ENCODE results near the gene HIF1A. TPM values are rescaled to one million over a fixed set of nuclear protein-coding genes. Genes with fewer than 3 reads are reported as not detected.
A peak's percentile ranks its signal among the peaks of the same experiment; 100 is the strongest.

The HIF1A gene
- total and polyA plus RNA-seq, 4 donors, result 28.9 to 291 (median 191) TPM

DNA sequence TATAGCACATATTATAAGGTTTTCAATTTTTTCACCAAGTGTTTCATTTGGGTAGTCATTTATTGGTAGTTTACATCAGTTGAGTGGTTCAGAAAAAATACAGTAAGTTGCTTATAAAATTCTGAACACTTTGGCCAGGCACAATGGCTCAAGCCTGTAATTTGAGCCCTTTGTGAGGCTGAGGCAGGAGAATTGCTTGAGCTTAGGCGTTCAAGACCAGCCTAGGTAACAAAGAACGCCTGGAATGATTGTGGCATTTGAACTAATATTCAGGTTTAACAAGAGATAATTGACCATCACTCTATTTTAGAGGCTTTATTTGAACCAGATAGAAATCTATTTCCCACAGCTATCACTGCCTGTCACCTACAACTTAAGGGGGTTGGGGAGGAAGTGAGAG lies 22.7 kb downstream of the HIF1A start:
- Histone ChIP-seq H3K9ac (ENCODE audit: insufficient read depth in 1 of 2, low read length in 2 of 2) (no peak overlapping the region), H3K27ac (ENCODE audit: low read depth in 1 of 2, low read length in 1 of 2) (no peak overlapping the region), H3K4me3 (no peak overlapping the region), H3K36me3 (ENCODE audit: control insufficient read depth in 4 of 4, insufficient read depth in 4 of 4, low read length in 4 of 4) (peaks cover 0 to 13% (median 5%) of the 10 kb centered on the region in 4 donors), H3K9me3 (ENCODE audit: control insufficient read depth in 4 of 4, insufficient read depth in 3 of 4, low read length in 3 of 4) (no peaks in the 10 kb centered on the region), H3K4me1 (ENCODE audit: control insufficient read depth in 5 of 5, insufficient read depth in 5 of 5, low read length in 5 of 5) (peaks cover 3 to 29% (median 11%) of the 10 kb centered on the region in 5 donors), H3K27me3 (ENCODE audit: control insufficient read depth in 3 of 3, insufficient read depth in 3 of 3, low read length in 2 of 3) (no peaks in the 10 kb centered on the region)
- WGBS, 2 donors, result 93 to 94% methylated on average over 2 of the region's 2 CpGs
- ATAC-seq (ENCODE audit: insufficient read depth, low FRiP score) (no peak), DNase-seq (no peak)
- TF ChIP-seq, protein P1, sequence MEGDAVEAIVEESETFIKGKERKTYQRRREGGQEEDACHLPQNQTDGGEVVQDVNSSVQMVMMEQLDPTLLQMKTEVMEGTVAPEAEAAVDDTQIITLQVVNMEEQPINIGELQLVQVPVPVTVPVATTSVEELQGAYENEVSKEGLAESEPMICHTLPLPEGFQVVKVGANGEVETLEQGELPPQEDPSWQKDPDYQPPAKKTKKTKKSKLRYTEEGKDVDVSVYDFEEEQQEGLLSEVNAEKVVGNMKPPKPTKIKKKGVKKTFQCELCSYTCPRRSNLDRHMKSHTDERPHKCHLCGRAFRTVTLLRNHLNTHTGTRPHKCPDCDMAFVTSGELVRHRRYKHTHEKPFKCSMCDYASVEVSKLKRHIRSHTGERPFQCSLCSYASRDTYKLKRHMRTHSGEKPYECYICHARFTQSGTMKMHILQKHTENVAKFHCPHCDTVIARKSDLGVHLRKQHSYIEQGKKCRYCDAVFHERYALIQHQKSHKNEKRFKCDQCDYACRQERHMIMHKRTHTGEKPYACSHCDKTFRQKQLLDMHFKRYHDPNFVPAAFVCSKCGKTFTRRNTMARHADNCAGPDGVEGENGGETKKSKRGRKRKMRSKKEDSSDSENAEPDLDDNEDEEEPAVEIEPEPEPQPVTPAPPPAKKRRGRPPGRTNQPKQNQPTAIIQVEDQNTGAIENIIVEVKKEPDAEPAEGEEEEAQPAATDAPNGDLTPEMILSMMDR (IDR thresholded peaks at IDR 0.05; ENCODE audit: control extremely low read depth, extremely low read depth), result no peak

DNA sequence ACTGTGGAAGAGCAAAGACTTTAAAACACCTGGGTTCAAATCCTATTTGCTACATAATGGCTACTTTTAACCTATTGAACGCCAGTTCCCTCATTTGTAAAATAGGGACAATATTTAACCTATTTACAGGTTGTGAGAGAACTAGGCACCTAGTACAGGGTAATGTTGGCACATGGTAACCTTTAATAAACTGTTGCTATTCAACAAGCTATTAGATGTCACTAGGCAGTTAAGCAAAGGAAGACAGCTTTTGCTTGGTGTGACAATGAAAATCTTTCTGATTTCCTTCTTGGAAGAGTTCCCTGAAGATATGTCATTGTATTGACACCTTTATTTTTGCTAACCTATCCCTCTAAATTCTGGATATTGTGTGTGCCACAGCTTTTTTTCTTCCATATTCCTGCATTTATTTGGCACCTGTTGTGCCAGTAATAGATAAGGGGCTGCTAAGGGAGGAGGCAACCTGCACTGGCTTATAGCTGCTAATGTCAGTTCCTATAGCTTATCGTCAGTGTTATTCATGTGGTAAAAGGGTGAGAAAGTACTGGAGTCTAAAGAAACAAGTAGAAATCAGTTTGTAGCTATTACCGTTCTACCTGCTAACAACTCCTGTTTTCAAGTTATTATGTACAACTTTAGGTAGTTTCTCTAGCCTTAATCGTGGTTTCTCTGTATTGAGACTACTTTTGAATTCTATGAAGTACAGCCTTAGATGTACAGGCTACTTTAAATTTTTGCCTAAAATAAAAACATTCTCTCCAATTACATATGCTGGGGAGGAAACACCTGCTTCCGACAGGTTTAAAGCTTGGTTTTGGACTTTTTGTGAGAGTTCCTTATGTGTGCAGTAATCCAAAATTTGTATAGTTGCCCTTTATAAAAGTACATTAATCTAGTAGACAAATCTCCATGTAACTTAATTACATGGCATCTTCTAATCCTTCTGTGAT lies 24.3 kb downstream of the HIF1A start:
- 42 to 65% methylated on average over 5 of the region's 5 CpGs for WGBS, 2 donors
- no peaks in the 10 kb centered on the region for H3K9me3 ChIP-seq (ENCODE audit: control insufficient read depth in 4 of 4, insufficient read depth in 3 of 4, low read length in 3 of 4)
- H3K36me3 ChIP-seq (ENCODE audit: control insufficient read depth in 4 of 4, insufficient read depth in 4 of 4, low read length in 4 of 4), result peaks cover 4 to 24% (median 6%) of the 10 kb centered on the region in 4 donors
- TF ChIP-seq, protein P1 (IDR thresholded peaks at IDR 0.05; ENCODE audit: control extremely low read depth, extremely low read depth), result no peak
- H3K27ac ChIP-seq (ENCODE audit: low read depth in 1 of 2, low read length in 1 of 2), result peak overlapping the region in 1 of 2 donors; percentile 21
- ATAC-seq (ENCODE audit: insufficient read depth, low FRiP score), result no peak
- H3K27me3 ChIP-seq (ENCODE audit: control insufficient read depth in 3 of 3, insufficient read depth in 3 of 3, low read length in 2 of 3), result no peaks in the 10 kb centered on the region
- H3K4me1 ChIP-seq (ENCODE audit: control insufficient read depth in 5 of 5, insufficient read depth in 5 of 5, low read length in 5 of 5), result peaks cover 0 to 29% (median 11%) of the 10 kb centered on the region in 5 donors
- no peak for DNase-seq
- no peak overlapping the region for H3K9ac ChIP-seq (ENCODE audit: insufficient read depth in 1 of 2, low read length in 2 of 2)
- H3K4me3 ChIP-seq, result no peak overlapping the region

DNA sequence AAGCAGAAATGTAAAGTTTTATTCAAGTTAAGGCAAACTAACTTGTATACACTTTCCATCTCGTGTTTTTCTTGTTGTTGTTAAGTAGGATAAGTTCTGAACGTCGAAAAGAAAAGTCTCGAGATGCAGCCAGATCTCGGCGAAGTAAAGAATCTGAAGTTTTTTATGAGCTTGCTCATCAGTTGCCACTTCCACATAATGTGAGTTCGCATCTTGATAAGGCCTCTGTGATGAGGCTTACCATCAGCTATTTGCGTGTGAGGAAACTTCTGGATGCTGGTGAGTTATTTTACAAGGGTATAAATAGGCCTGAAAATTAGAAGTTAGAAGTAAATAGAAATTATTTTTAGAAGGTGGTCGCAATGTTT lies 25.0 kb downstream of the HIF1A start:
- WGBS, 2 donors, result 40 to 56% methylated on average over 9 of the region's 9 CpGs
- no peaks in the 10 kb centered on the region for H3K9me3 ChIP-seq (ENCODE audit: control insufficient read depth in 4 of 4, insufficient read depth in 3 of 4, low read length in 3 of 4)
- no peak overlapping the region for H3K9ac ChIP-seq (ENCODE audit: insufficient read depth in 1 of 2, low read length in 2 of 2)
- H3K36me3 ChIP-seq (ENCODE audit: control insufficient read depth in 4 of 4, insufficient read depth in 4 of 4, low read length in 4 of 4), result peaks cover 4 to 29% (median 9%) of the 10 kb centered on the region in 4 donors
- TF ChIP-seq, protein P1 (IDR thresholded peaks at IDR 0.05; ENCODE audit: control extremely low read depth, extremely low read depth), result no peak
- peaks cover 0 to 25% (median 11%) of the 10 kb centered on the region in 5 donors for H3K4me1 ChIP-seq (ENCODE audit: control insufficient read depth in 5 of 5, insufficient read depth in 5 of 5, low read length in 5 of 5)
- H3K27me3 ChIP-seq (ENCODE audit: control insufficient read depth in 3 of 3, insufficient read depth in 3 of 3, low read length in 2 of 3), result no peaks in the 10 kb centered on the region
- DNase-seq (peak in 1 of 3 donors; percentile 24), ATAC-seq (ENCODE audit: insufficient read depth, low FRiP score) (no peak)
- no peak overlapping the region for H3K4me3 ChIP-seq
- peak overlapping the region in 1 of 2 donors; percentile 21 for H3K27ac ChIP-seq (ENCODE audit: low read depth in 1 of 2, low read length in 1 of 2)

All from lung (tissue), 12 donors.